B cell (primary cell): Measurements from ENCODE around the gene RNPEPL1. TPM values are rescaled to one million over a fixed set of nuclear protein-coding genes. Genes with fewer than 3 reads are reported as not detected.

ENCODE experiments used
- ATAC-seq: fragments of 200-7000 bp; cut with Tn5 transposase; one replicate; pipeline ENCODE4 v1.10.0; 2021; ENCODE audit warnings: low read depth, mild to moderate bottlenecking, moderate number of reproducible peaks, moderate library complexity
- CTCF ChIA-PET: fragments of 350-600 bp; sonication (Branson Sonifier 250); formaldehyde crosslinking; loops from one replicate; lab custom pipeline; 2021; ENCODE audit warnings: antibody characterized with exemption, inconsistent platforms; lab: Charles Lee
- POLR2A ChIA-PET: fragments of 350-600 bp; sonication (Branson Sonifier 250); formaldehyde crosslinking; loops from one replicate; lab custom pipeline; 2021; ENCODE audit warnings: antibody characterized with exemption; lab: Charles Lee
- DNase-seq: peaks from one replicate; pipeline ENCODE4 v3.0.0; 2013
- H2AFZ ChIP-seq: 2 replicates; pipeline ENCODE4 v1.6.1; 2012; ENCODE audit warnings: mild to moderate bottlenecking, low read depth, low read length; ENCODE audit not compliant: insufficient read depth, poor library complexity, severe bottlenecking
- H3K27ac ChIP-seq, 2 donors: 1 replicate in 1 of 2; 2 replicates in 1 of 2; pipeline ENCODE4 v1.5.1; 2012 to 2013; ENCODE audit warnings: low read length in 2 of 2, mild to moderate bottlenecking in 2 of 2, moderate library complexity in 1 of 2
- H3K27me3 ChIP-seq, 4 experiments: fragments of 200-600 bp in 1 of 4; sonication (generic) in 1 of 4; replicated peaks in 1 of 4; 1 replicate in 2 of 4; 2 replicates in 2 of 4; pipeline versions ENCODE4 v1.6.1 to v1.7.0; 2013 to 2016; ENCODE audit warnings: low read length in 3 of 4, mild to moderate bottlenecking in 2 of 4, mixed read lengths in 1 of 4, moderate library complexity in 1 of 4; ENCODE audit not compliant: insufficient read depth in 4 of 4, control insufficient read depth in 3 of 4; ENCODE audit errors: control extremely low read depth in 1 of 4
- H3K36me3 ChIP-seq, 2 experiments: replicated peaks in 1 of 2; 1 replicate in 1 of 2; 2 replicates in 1 of 2; pipeline versions ENCODE4 v1.6.1 to v1.7.1; 2013; ENCODE audit warnings: low read length in 1 of 2; ENCODE audit not compliant: insufficient read depth in 2 of 2, control insufficient read depth in 1 of 2; ENCODE audit errors: control extremely low read depth in 1 of 2, extremely low read depth in 1 of 2
- H3K4me1 ChIP-seq, 2 donors: fragments of 200-600 bp in 1 of 2; sonication (generic) in 1 of 2; 1 replicate in 1 of 2; 2 replicates in 1 of 2; pipeline versions ENCODE4 v1.5.1 to v1.6.1; 2013 to 2017; ENCODE audit warnings: low read length in 2 of 2; ENCODE audit not compliant: control insufficient read depth in 2 of 2, insufficient read depth in 2 of 2
- H3K4me2 ChIP-seq: replicated peaks from 2 replicates; pipeline ENCODE3; 2012; ENCODE audit warnings: mild to moderate bottlenecking, low read depth, low read length; ENCODE audit not compliant: poor library complexity, severe bottlenecking
- H3K4me3 ChIP-seq, 5 experiments: fragments of 200-600 bp in 1 of 5; sonication (generic) in 1 of 5; 1 replicate in 3 of 5; 2 replicates in 2 of 5; pipeline versions ENCODE4 v1.5.1 to v1.7.0; 2011 to 2016; ENCODE audit warnings: low read length in 4 of 5, mild to moderate bottlenecking in 4 of 5, low read depth in 2 of 5, control low read depth in 1 of 5, moderate library complexity in 1 of 5; ENCODE audit not compliant: insufficient read depth in 1 of 5; ENCODE audit errors: control extremely low read depth in 1 of 5, extremely low read depth in 1 of 5
- H3K79me2 ChIP-seq: fragments of 200-600 bp; sonication (generic); one replicate; pipeline ENCODE4 v1.6.0; 2016; ENCODE audit warnings: low read length; ENCODE audit not compliant: control insufficient read depth, insufficient read depth
- H3K9ac ChIP-seq: fragments of 200-600 bp; sonication (generic); 2 replicates; pipeline ENCODE4 v1.6.1; 2017; ENCODE audit warnings: mild to moderate bottlenecking, low read length, moderate library complexity
- H3K9me3 ChIP-seq, 3 donors: one replicate each; pipeline versions ENCODE4 v1.6.1 to v1.7.1; 2013; ENCODE audit warnings: low read length in 2 of 3; ENCODE audit not compliant: control insufficient read depth in 2 of 3, insufficient read depth in 1 of 3; ENCODE audit errors: control extremely low read depth in 1 of 3
- H4K20me1 ChIP-seq: 2 replicates; pipeline ENCODE4 v1.6.0; 2012; ENCODE audit warnings: mild to moderate bottlenecking, low read length; ENCODE audit not compliant: insufficient read depth, control insufficient read depth, poor library complexity, severe bottlenecking
- H3K27ac Mint-ChIP-seq: one replicate; pipeline ENCODE4 v1.8.0; 2021; ENCODE audit warnings: mixed read lengths
- H3K27me3 Mint-ChIP-seq: one replicate; pipeline ENCODE4 v1.8.0; 2021; ENCODE audit warnings: mixed read lengths
- H3K4me1 Mint-ChIP-seq: one replicate; pipeline ENCODE4 v1.8.0; 2021; ENCODE audit warnings: mixed read lengths
- H3K4me3 Mint-ChIP-seq: one replicate; pipeline ENCODE4 v1.8.0; 2021; ENCODE audit warnings: mixed read lengths
- H3K9me3 Mint-ChIP-seq: one replicate; pipeline ENCODE4 v1.8.0; 2022; ENCODE audit warnings: mixed read lengths; ENCODE audit not compliant: insufficient read depth
- CTCF ChIP-seq: fragments of 200-600 bp; IDR thresholded peaks from one replicate; pipeline ENCODE4 v1.8.0; 2022; ENCODE audit warnings: antibody characterized with exemption, mild to moderate bottlenecking
- EZH2 ChIP-seq: IDR thresholded peaks from 2 replicates; pipeline ENCODE4 v1.6.1; 2012; ENCODE audit warnings: borderline replicate concordance, low read depth, mild to moderate bottlenecking, moderate library complexity, low read length; ENCODE audit not compliant: insufficient read depth, poor library complexity, severe bottlenecking
- WGBS: methylation state at CpG from one replicate; pipeline ENCODE4 v1.1.5; 2013; ENCODE audit warnings: missing lambda C conversion rate; ENCODE audit not compliant: insufficient coverage; 5-methylcytosine and 5-hydroxymethylcytosine counted together
- intact Hi-C: fragments of 100-400 bp; cut with micrococcal nuclease; formaldehyde crosslinking; loops from one replicate; pipeline ENCODE4 v1.10.0; 2022
- polyA plus RNA-seq: library from polyadenylated mRNA; depleted of rRNA; stranded (reverse); fragments of >200 nt; gene quantifications from 2 replicates; pipeline ENCODE4 v1.2.3, GENCODE V29; 2012
- total RNA-seq, 2 donors: library from RNA; stranded (reverse); fragments of 120-200 nt in 1 of 2; gene quantifications; 1 replicate in 1 of 2; 2 replicates in 1 of 2; pipeline versions ENCODE4 v1.2.3 to v1.2.4, GENCODE V29; 2013 to 2022

The RNPEPL1 gene
- total and polyA plus RNA-seq, 2 donors (not counting 1 experiment from before 2014, with no cell fraction given), result 103 to 109 TPM

GRCh38 chr2:240572141-240573031 lies 4.1 kb downstream of the RNPEPL1 start:
- H3K9ac ChIP-seq, result no peak overlapping the region
- Mint-ChIP-seq H3K4me3 (no peak overlapping the region), H3K4me1 (peaks cover 31% of the 10 kb centered on the region), H3K27me3 (no peaks in the 10 kb centered on the region), H3K27ac (no peak overlapping the region), H3K9me3 (no peaks in the 10 kb centered on the region)
- intact Hi-C loops, result no loop called here
- H3K4me1 ChIP-seq, result peaks cover 28% of the 10 kb centered on the region in 2 donors
- ATAC-seq (no peak), DNase-seq (no peak)
- WGBS, result 97% methylated on average over 29 of the region's 30 CpGs
- no peak for TF ChIP-seq EZH2
- TF ChIP-seq CTCF, result no peak
- H3K27ac ChIP-seq, result no peak overlapping the region
- CTCF ChIA-PET, result no interaction called here
- POLR2A ChIA-PET, result no interaction called here
- H2AFZ ChIP-seq, result no peak overlapping the region
- peaks cover 84% of the 10 kb centered on the region for H4K20me1 ChIP-seq
- H3K4me2 ChIP-seq, result no peak overlapping the region
- peaks cover 0 to 48% of the 10 kb centered on the region in 2 experiments for H3K36me3 ChIP-seq
- no peaks in the 10 kb centered on the region for H3K27me3 ChIP-seq
- no peaks in the 10 kb centered on the region for H3K9me3 ChIP-seq
- H3K79me2 ChIP-seq, result peaks cover 69% of the 10 kb centered on the region
- H3K4me3 ChIP-seq, result no peak overlapping the region

GRCh38 chr2:240573071-240573515 lies 4.8 kb downstream of the RNPEPL1 start:
- H4K20me1 ChIP-seq, result peaks cover 91% of the 10 kb centered on the region
- POLR2A ChIA-PET, result no interaction called here
- no peak overlapping the region for H3K4me3 Mint-ChIP-seq

More at GRCh38 chr2:240573071-240573515, 4.8 kb downstream of the RNPEPL1 start:
- Histone ChIP-seq H3K36me3 (peaks cover 0 to 55% of the 10 kb centered on the region in 2 experiments), H3K27ac (no peak overlapping the region), H2AFZ (no peak overlapping the region), H3K4me3 (no peak overlapping the region), H3K4me1 (peaks cover 22% of the 10 kb centered on the region in 2 donors), H3K27me3 (no peaks in the 10 kb centered on the region), H3K9me3 (no peaks in the 10 kb centered on the region), H3K9ac (no peak overlapping the region), H3K79me2 (peaks cover 69% of the 10 kb centered on the region), H3K4me2 (no peak overlapping the region)
- WGBS, result 96% methylated on average over 20 of the region's 20 CpGs
- TF ChIP-seq EZH2 (no peak), CTCF (no peak)
- Mint-ChIP-seq H3K4me1 (peaks cover 26% of the 10 kb centered on the region), H3K27ac (no peak overlapping the region), H3K27me3 (no peaks in the 10 kb centered on the region), H3K9me3 (no peaks in the 10 kb centered on the region)
- CTCF ChIA-PET, result no interaction called here
- no peak for ATAC-seq
- intact Hi-C loops, result no loop called here
- no peak for DNase-seq
